H9 (cell line): ENCODE results near the gene OPALIN. TPM values are rescaled to one million over a fixed set of nuclear protein-coding genes. Genes with fewer than 3 reads are reported as not detected.

ENCODE experiments used
- DNase-seq: peaks from one replicate; pipeline ENCODE4 v3.0.0-alpha.2; 2017
- H2AFZ ChIP-seq: one replicate; pipeline ENCODE4 v1.6.1; 2013; ENCODE audit warnings: mild to moderate bottlenecking, low read length, control low read depth, moderate library complexity
- H2AK5ac ChIP-seq: 2 replicates; pipeline ENCODE4 v1.6.1; 2013; ENCODE audit warnings: low read length, control low read depth, mixed read lengths; ENCODE audit not compliant: insufficient read length
- H2BK120ac ChIP-seq: one replicate; pipeline ENCODE4 v1.6.1; 2013; ENCODE audit warnings: low read depth, mild to moderate bottlenecking, low read length, control low read depth, inconsistent platforms; ENCODE audit not compliant: poor library complexity, severe bottlenecking
- H2BK12ac ChIP-seq: 2 replicates; pipeline ENCODE4 v1.6.1; 2013; ENCODE audit warnings: low read length, control low read depth, mixed read lengths, low read depth; ENCODE audit not compliant: insufficient read length
- H2BK15ac ChIP-seq: 2 replicates; pipeline ENCODE4 v1.6.1; 2013; ENCODE audit warnings: low read depth, low read length, control low read depth
- H2BK20ac ChIP-seq: one replicate; pipeline ENCODE4 v1.6.1; 2013; ENCODE audit warnings: low read depth, mild to moderate bottlenecking, low read length, control low read depth, inconsistent platforms; ENCODE audit not compliant: poor library complexity, severe bottlenecking
- H2BK5ac ChIP-seq: 2 replicates; pipeline ENCODE4 v1.6.1; 2013; ENCODE audit warnings: low read length, control low read depth, mixed read lengths; ENCODE audit not compliant: insufficient read length
- H3K14ac ChIP-seq: 2 replicates; pipeline ENCODE4 v1.6.1; 2013; ENCODE audit warnings: low read length, control low read depth; ENCODE audit not compliant: insufficient read depth
- H3K18ac ChIP-seq: 2 replicates; pipeline ENCODE4 v1.6.1; 2013; ENCODE audit warnings: low read depth, mild to moderate bottlenecking, mixed read lengths, low read length, control low read depth; ENCODE audit not compliant: insufficient read length
- H3K23ac ChIP-seq: 2 replicates; pipeline ENCODE4 v1.6.1; 2013; ENCODE audit warnings: low read length, control low read depth, mixed read lengths, low read depth; ENCODE audit not compliant: insufficient read length
- H3K23me2 ChIP-seq: 2 replicates; pipeline ENCODE4 v1.6.1; 2013; ENCODE audit warnings: low read depth, mild to moderate bottlenecking, mixed read lengths, low read length, control low read depth; ENCODE audit not compliant: insufficient read length, poor library complexity, severe bottlenecking
- H3K27ac ChIP-seq: 2 replicates; pipeline ENCODE4 v1.5.1; 2013; ENCODE audit warnings: low read length, control low read depth, mixed read lengths, low read depth; ENCODE audit not compliant: insufficient read length
- H3K27me3 ChIP-seq: 2 replicates; pipeline ENCODE4 v1.6.1; 2013; ENCODE audit warnings: low read length, control low read depth, inconsistent platforms; ENCODE audit not compliant: insufficient read depth
- H3K4ac ChIP-seq: 2 replicates; pipeline ENCODE4 v1.6.1; 2013; ENCODE audit warnings: low read depth, mild to moderate bottlenecking, control low read depth, inconsistent platforms, low read length, moderate library complexity
- H3K4me1 ChIP-seq: 2 replicates; pipeline ENCODE4 v1.6.1; 2013; ENCODE audit warnings: low read length, control low read depth, inconsistent platforms; ENCODE audit not compliant: insufficient read depth
- H3K4me2 ChIP-seq: 2 replicates; pipeline ENCODE4 v1.6.1; 2013; ENCODE audit warnings: low read length, control low read depth, mixed read lengths; ENCODE audit not compliant: insufficient read length, insufficient read depth
- H3K56ac ChIP-seq: 2 replicates; pipeline ENCODE4 v1.6.1; 2013; ENCODE audit warnings: low read depth, mild to moderate bottlenecking, mixed read lengths, low read length, control low read depth; ENCODE audit not compliant: insufficient read length
- H3K79me1 ChIP-seq: 2 replicates; pipeline ENCODE4 v1.6.1; 2013; ENCODE audit warnings: low read depth, mild to moderate bottlenecking, moderate library complexity, low read length, control low read depth, inconsistent platforms; ENCODE audit not compliant: insufficient read depth, poor library complexity, severe bottlenecking
- H3K79me2 ChIP-seq: 2 replicates; pipeline ENCODE4 v1.6.1; 2013; ENCODE audit warnings: low read length, control low read depth, inconsistent platforms; ENCODE audit not compliant: insufficient read depth
- H3K9ac ChIP-seq: 2 replicates; pipeline ENCODE4 v1.6.1; 2013; ENCODE audit warnings: low read length, control low read depth, mixed read lengths; ENCODE audit not compliant: insufficient read length; ENCODE audit errors: extremely low read depth
- H3K9me3 ChIP-seq: one replicate; pipeline ENCODE4 v1.6.1; 2013; ENCODE audit warnings: low read depth, low read length, inconsistent platforms; ENCODE audit not compliant: control insufficient read depth
- H3T11ph ChIP-seq: one replicate; pipeline ENCODE4 v1.6.1; 2013; ENCODE audit warnings: mild to moderate bottlenecking, low read length, control low read depth, inconsistent platforms
- H4K20me1 ChIP-seq: one replicate; pipeline ENCODE4 v1.6.1; 2013; ENCODE audit not compliant: control insufficient read depth, insufficient read length, insufficient read depth
- H4K5ac ChIP-seq: 2 replicates; pipeline ENCODE4 v1.6.1; 2013; ENCODE audit warnings: low read depth, mild to moderate bottlenecking, mixed read lengths, low read length, control low read depth; ENCODE audit not compliant: insufficient read length
- H4K8ac ChIP-seq: replicated peaks from 2 replicates; pipeline ENCODE4 v1.6.1; 2013; ENCODE audit warnings: low read length, control low read depth, mixed read lengths, low read depth; ENCODE audit not compliant: insufficient read length
- H4K91ac ChIP-seq: 2 replicates; pipeline ENCODE4 v1.6.1; 2013; ENCODE audit warnings: low read depth, mild to moderate bottlenecking, moderate library complexity, mixed read lengths, low read length, control low read depth; ENCODE audit not compliant: insufficient read length
- H3K27ac Mint-ChIP-seq, 3 experiments: 2 replicates in 2 of 3; 3 replicates in 1 of 3; pipeline ENCODE4 v1.8.0; 2020 to 2021; ENCODE audit warnings: mixed read lengths in 3 of 3, mild to moderate bottlenecking in 1 of 3, moderate library complexity in 1 of 3
- H3K27me3 Mint-ChIP-seq: 2 replicates; pipeline ENCODE4 v1.8.0; 2021; ENCODE audit warnings: low read depth, mild to moderate bottlenecking, moderate library complexity, mixed read lengths
- H3K36me3 Mint-ChIP-seq, 3 experiments: 2 replicates in 2 of 3; 3 replicates in 1 of 3; pipeline ENCODE4 v1.8.0; 2020 to 2021; ENCODE audit warnings: low read depth in 3 of 3, mixed read lengths in 3 of 3; ENCODE audit not compliant: insufficient read depth in 1 of 3
- H3K4me1 Mint-ChIP-seq, 2 experiments: 2 replicates each; pipeline ENCODE4 v1.8.0; 2020; ENCODE audit warnings: mixed read lengths in 2 of 2
- H3K4me3 Mint-ChIP-seq, 2 experiments: 2 replicates in 1 of 2; 3 replicates in 1 of 2; pipeline ENCODE4 v1.8.0; 2020 to 2021; ENCODE audit warnings: mild to moderate bottlenecking in 2 of 2, mixed read lengths in 2 of 2, moderate library complexity in 1 of 2
- H3K9me3 Mint-ChIP-seq, 2 experiments: 2 replicates in 1 of 2; 3 replicates in 1 of 2; pipeline ENCODE4 v1.8.0; 2020; ENCODE audit warnings: mild to moderate bottlenecking in 2 of 2, mixed read lengths in 2 of 2, moderate library complexity in 1 of 2
- WGBS: extraction: QIAGEN DNeasy Blood & Tissue Kit; methylation state at CpG from one replicate; pipeline ENCODE4 v1.1.7; 2013; ENCODE audit warnings: missing lambda C conversion rate, low lambda C conversion rate, mixed read lengths; ENCODE audit not compliant: insufficient read length; ENCODE audit errors: extremely low coverage; 5-methylcytosine and 5-hydroxymethylcytosine counted together
- total RNA-seq: library from RNA; stranded (reverse); gene quantifications from 2 replicates; pipeline ENCODE4 v1.2.1, GENCODE V29; 2021
- TF ChIP-seq, protein P1 (sequence below): fragments of 200-600 bp; sonication (generic); conservative IDR thresholded peaks from 3 replicates; pipeline ENCODE4 v1.8.0; 2021; ENCODE audit warnings: antibody characterized with exemption, mild to moderate bottlenecking

The OPALIN gene
- total RNA-seq, 1 experiment from 2014 or later: not detected

DNA sequence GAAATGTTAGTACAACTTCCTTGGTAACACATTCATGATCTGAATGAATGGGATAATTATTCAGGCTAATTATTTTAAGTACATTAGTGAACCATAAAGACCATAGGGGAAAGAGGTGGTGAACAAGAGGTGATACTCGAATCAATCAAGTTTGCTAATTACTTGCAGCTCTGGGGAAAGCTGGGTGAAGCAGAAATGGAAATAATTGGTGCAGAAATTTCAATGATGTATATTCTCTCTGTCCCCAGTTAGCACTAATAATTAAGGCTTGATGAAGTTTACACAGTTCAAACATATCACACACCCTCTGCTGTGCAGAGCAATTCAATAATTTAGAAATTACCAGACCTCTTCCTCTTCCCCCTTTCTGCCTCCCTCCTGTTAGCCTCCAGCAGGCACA lies 49.4 kb upstream of the OPALIN start:
- DNase-seq: no peak
- no peak overlapping the region for H3K9ac ChIP-seq
- no peak overlapping the region for H2BK12ac ChIP-seq
- no peak overlapping the region for H3K27ac ChIP-seq
- H4K5ac ChIP-seq: no peak overlapping the region
- no peak overlapping the region for H3K56ac ChIP-seq
- H2BK120ac ChIP-seq: no peak overlapping the region
- no peak overlapping the region for H3K4ac ChIP-seq
- TF ChIP-seq, protein P1, sequence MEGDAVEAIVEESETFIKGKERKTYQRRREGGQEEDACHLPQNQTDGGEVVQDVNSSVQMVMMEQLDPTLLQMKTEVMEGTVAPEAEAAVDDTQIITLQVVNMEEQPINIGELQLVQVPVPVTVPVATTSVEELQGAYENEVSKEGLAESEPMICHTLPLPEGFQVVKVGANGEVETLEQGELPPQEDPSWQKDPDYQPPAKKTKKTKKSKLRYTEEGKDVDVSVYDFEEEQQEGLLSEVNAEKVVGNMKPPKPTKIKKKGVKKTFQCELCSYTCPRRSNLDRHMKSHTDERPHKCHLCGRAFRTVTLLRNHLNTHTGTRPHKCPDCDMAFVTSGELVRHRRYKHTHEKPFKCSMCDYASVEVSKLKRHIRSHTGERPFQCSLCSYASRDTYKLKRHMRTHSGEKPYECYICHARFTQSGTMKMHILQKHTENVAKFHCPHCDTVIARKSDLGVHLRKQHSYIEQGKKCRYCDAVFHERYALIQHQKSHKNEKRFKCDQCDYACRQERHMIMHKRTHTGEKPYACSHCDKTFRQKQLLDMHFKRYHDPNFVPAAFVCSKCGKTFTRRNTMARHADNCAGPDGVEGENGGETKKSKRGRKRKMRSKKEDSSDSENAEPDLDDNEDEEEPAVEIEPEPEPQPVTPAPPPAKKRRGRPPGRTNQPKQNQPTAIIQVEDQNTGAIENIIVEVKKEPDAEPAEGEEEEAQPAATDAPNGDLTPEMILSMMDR: no peak
- no peaks in the 10 kb centered on the region for H3K4me1 ChIP-seq
- no peaks in the 10 kb centered on the region for H3K79me2 ChIP-seq
- no peak overlapping the region for H2BK5ac ChIP-seq
- no peak overlapping the region for H4K8ac ChIP-seq
- H2BK15ac ChIP-seq: no peak overlapping the region
- no peaks in the 10 kb centered on the region for H3K9me3 ChIP-seq
- H4K91ac ChIP-seq: no peak overlapping the region
- H3K27me3 ChIP-seq: no peaks in the 10 kb centered on the region
- no peak overlapping the region for H3K4me2 ChIP-seq
- no CpG with 5 or more reads among the region's 1 CpG for WGBS
- no peak overlapping the region for H2AFZ ChIP-seq
- H2AK5ac ChIP-seq: no peak overlapping the region
- H3K79me1 ChIP-seq: no peaks in the 10 kb centered on the region
- no peaks in the 10 kb centered on the region; the same call in 1 of the 2 replicates for H3K27me3 Mint-ChIP-seq
- no peaks in the 10 kb centered on the region for H4K20me1 ChIP-seq
- H3K4me1 Mint-ChIP-seq: no peaks in the 10 kb centered on the region; a peak in 1 of 4 replicates
- no peak overlapping the region for H3K18ac ChIP-seq
- no peaks in the 10 kb centered on the region for H3K23me2 ChIP-seq
- no peak overlapping the region for H2BK20ac ChIP-seq
- no peaks in the 10 kb centered on the region for H3K9me3 Mint-ChIP-seq
- no peak overlapping the region for H3K4me3 Mint-ChIP-seq
- H3T11ph ChIP-seq: no peak overlapping the region
- no peak overlapping the region for H3K27ac Mint-ChIP-seq
- no peak overlapping the region for H3K14ac ChIP-seq
- no peak overlapping the region for H3K23ac ChIP-seq
- H3K36me3 Mint-ChIP-seq: no peaks in the 10 kb centered on the region; a peak in 2 of 7 replicates
